HG02763 (cell line): ENCODE data around the gene GCNT2.
A peak's percentile ranks its signal among the peaks of the same experiment; 100 is the strongest.
"Not testable (repeated sequence)": the region's sequence is repeated elsewhere in the genome, so short reads cannot be mapped to it uniquely, and the experiment has no call there.

Experiments
- ATAC-seq: cut with Tn5 transposase; IDR thresholded peaks from one replicate; pipeline ENCODE4 v1.9.1; 2021; ENCODE audit warnings: mild to moderate bottlenecking, moderate library complexity; ENCODE audit not compliant: unreplicated experiment

Gene GCNT2

GRCh38 chr6:10599046-10599445 lies 77.9 kb downstream of the GCNT2 start:
- ATAC-seq = no peak

- ATAC-seq = not testable (repeated sequence)
Measured at GRCh38 chr6:10600681-10601080, 79.5 kb downstream of the GCNT2 start.

- ATAC-seq = no peak
Measured at GRCh38 chr6:10603219-10603618, 82.1 kb downstream of the GCNT2 start.

GRCh38 chr6:10609038-10609437 lies 87.9 kb downstream of the GCNT2 start:
- ATAC-seq = no peak

- no peak for ATAC-seq
Measured at GRCh38 chr6:10610289-10610688, 89.1 kb downstream of the GCNT2 start.

DNA sequence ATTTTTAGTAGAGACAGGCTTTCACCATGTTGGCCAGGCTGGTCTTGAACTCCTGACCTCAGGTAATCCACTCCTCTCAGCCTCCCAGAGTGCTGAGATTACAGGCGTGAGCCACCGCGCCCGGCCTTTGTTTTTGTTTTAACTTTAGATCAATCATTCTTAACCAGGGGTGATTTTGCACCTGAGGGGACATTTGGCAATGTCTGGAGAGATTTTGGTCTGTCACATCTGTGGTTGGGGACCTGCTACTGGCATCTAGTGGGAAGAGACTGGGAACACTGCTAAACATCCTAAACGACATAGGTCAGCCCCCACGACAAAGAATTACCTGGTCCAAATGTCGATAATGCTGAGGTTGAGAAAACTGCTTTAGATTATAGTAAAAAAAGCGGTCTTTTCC lies 91.0 kb downstream of the GCNT2 start:
- ATAC-seq = no peak

GRCh38 chr6:10613077-10613476 lies 91.9 kb downstream of the GCNT2 start:
- no peak for ATAC-seq

DNA sequence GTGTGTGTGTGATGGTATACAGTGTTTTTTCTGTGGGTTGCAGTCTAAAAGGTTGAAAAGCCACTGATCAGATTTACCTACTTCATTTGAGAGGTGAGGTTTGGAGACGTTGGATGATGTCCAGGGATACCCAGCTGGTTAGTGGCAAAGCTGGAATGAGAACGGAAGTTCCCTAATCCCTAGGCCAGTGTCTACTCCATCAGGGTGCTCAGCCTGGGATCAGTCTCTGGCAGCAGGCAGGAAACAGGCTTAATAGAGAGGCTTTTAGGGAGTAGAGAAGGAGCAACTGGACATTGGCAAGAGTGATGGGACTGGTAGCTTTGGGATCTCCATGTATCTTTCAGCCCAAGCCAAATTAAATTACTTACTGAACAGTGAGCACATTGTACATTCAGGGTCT lies 92.6 kb downstream of the GCNT2 start:
- ATAC-seq = no peak

DNA sequence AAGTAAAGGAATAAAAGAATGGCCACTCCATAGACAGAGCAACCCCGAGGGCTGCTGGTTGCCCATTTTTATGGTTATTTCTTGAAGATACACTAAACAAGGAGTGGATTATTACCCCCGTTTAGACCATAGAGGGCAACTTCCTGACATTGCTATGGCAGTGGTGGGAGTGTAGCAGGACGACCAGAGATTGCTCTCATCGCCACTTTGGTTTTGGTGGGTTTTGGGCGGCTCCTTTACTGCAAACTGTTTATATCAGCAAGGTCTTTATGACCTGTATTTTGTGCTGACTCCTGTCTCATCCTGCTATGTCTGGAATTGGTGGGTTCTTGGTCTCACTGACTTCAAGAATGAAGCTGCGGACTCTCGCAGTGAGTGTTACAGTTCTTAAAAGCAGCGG lies 94.5 kb downstream of the GCNT2 start:
- ATAC-seq = no peak

DNA sequence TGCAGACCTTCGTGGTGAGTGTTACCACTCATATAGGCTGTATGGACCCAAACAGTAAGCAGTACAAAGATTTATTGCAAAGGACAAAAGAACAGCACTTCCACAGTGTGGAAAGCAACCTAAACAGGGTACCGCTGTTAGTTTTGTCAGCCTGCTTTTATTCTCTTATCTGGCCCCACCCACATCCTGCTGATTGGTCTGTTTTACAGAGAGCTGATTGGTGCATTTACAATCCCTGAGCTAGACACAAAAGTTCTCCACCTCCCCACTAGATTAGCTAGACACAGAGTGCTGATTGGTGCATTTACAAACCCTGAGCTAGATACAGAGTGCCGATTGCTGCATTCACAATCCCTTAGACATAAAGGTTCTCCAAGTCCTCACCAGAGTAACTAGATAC lies 95.1 kb downstream of the GCNT2 start:
- ATAC-seq = not testable (repeated sequence)

DNA sequence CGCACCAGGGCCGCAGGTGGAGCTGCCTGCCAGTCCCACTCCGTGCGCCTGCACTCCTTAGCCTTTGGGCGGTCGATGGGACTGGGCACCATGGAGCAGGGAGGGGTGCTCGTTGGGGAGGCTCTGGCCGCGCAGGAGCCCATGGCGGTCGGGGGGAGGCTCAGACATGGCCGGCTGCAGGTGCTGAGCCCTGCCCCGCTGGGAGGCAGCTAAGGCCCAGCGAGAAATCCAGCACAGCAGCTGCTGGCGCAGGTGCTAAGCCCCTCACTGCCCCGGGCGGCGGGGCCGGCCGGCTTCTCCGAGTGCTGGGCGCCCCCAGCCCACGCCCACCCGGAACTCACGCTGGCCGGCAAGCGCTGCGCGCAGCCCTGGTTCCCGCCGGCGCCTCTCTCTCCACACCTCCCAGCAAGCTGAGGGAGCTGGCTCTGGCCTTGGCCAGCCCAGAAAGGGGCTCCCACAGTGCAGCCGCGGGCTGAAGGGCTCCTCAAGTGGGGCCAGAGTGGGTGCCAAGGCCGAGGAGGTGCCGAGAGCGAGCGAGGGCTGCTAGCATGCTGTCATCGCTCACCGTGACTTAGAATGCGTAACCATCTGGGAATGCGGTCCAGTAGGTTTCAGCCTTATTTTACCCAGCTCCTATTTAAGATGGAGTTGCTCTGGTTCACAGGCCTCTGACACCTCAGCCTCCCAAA lies 96.0 kb downstream of the GCNT2 start:
- no peak for ATAC-seq

GRCh38 chr6:10618409-10618808 lies 97.3 kb downstream of the GCNT2 start:
- ATAC-seq = no peak

DNA sequence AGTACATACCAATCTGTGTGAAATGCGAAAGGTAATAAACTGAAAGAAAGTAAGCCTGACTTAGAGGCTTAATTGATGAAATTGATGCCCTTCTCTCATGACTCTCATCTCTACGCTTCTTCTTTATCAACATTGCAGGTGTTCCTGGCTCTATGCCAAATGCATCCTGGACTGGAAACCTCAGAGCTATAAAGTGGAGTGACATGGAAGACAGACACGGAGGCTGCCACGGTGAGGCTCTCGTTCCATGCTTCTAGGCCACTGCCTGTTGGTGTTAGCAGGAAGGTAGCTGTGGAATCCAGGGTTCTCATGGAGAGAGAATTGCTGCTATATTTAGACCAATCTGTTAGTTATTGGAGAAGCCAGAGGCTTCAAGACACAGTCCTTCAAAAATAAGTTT lies 100.1 kb downstream of the GCNT2 start:
- ATAC-seq = no peak

GRCh38 chr6:10621847-10622246 lies 100.7 kb downstream of the GCNT2 start:
- no peak for ATAC-seq

DNA sequence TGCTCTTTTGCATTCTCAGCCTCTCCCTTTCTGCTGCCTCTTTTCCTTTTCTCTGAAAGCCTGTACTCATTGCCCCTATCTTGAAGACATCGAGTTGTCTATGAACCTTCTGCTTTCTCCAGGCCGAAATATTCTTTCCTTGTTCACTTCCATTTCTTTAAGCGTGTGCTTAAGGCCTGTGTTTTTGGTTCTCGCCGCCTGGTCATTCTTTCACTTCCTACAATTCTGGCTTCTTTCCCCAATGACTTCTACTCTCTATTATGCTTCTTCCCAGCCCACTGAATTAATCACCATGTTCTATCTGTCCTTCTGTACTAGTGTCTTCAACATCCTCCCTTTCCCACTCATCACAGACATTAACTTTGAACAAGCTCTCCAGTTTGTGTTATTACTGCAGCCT lies 103.7 kb downstream of the GCNT2 start:
- ATAC-seq = no peak

GRCh38 chr6:10626154-10626741 lies 105.1 kb downstream of the GCNT2 start:
- ATAC-seq = no peak

DNA sequence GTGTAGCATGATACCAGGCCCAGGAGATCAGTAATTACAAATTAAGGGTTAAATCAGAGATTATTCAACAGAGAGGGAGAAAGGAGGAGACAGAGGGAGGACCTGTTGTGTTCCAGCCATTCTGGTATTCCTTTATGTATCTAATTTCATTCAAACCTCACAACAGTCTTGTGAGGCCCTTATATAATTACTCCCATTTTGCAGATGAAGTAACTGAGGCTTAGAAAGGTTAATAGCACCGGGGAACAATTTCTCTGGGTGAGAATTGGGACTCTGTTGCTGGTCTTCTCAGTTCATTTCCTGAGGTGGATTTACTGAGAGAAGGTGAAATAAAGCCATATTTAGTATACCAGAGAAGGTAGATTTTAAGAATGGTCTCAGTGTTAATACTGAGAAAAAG lies 106.6 kb downstream of the GCNT2 start:
- ATAC-seq = no peak

- no peak for ATAC-seq
Measured at GRCh38 chr6:10630178-10630577, 109.0 kb downstream of the GCNT2 start.

DNA sequence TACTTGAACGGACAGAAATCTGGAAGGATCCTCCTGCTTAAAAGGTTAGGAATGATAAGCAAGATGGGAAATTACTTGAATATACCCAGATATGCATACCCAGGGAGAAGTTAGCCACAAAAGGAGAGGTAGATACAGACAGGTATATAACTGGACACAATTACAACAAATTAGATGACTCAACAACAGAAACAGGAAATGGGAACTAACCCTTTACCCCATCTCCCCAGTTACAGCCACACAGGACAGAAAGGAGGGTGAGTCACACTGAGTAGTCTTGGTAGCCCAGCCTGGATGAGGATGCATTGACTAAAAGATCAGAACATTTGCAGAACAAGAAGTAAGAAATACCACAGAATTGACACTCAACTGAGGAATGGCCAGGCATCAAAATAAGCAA lies 112.1 kb downstream of the GCNT2 start:
- peak; percentile 82 for ATAC-seq

DNA sequence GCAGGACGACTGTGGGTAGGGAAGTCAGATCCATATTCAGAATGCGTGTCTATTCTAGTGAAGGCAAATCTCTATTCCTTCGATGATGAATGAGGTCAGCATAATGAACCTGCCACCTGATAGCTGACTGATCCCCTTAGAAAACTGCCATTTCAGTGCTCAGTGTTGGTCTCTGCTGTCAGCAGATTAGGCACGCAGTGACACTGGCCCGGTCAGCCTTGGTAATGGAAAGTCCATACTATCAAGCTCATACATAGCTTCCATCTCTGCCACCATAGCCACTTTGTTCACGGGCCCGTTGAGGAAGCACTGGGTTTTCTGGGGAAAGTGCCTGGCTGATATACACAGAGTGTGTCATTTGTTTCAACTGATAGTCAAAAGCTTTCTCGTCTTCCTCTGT lies 119.3 kb downstream of the GCNT2 start:
- no peak for ATAC-seq

- no peak for ATAC-seq
Measured at GRCh38 chr6:10641528-10641927, 120.4 kb downstream of the GCNT2 start.

DNA sequence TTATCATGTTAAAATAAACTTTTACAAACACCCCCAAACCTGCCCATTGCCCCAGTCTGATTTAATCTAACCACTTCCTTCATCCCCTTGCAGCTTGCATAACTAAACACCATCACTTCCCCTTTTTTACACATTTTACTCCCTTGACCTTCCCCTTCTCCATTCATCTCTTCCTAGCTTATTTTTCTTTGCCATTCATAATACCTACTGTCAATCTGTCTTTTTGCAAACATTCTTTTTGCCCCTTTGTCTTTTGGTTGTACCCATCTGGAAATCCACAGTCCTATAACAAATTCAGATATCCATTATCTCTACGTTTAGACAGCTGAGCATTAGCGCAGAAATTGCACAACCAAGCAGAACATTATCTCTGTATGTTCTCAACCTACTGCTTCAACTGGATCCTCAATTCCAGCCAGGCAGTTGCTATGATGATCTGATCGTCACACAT lies 122.1 kb downstream of the GCNT2 start:
- peak; percentile 45 for ATAC-seq

DNA sequence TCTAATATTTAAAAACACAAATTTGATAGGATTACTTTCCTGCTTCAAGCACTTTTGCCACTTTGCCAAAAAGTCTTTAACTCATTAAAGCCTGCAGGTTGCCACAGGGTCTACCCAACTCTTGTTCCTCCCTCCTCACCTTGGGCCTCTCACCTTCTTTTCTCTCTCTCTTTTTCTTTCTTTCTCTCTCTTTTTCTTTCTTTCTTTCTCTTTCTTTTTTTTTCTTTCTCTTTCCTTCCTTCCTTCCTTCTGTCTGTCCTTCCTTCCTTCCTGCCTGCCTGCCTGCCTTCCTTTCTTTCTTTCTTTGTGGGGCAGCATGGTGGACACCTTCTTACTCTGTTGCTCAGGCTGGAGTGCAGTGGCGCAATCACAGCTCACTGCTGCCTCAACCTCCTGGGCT lies 123.1 kb downstream of the GCNT2 start:
- ATAC-seq = no peak
